GM21786 (cell line): ENCODE results near the gene MCF2L.
"Not testable (repeated sequence)": the region's sequence is repeated elsewhere in the genome, so short reads cannot be mapped to it uniquely, and the experiment has no call there.

Experiments used
- ATAC-seq: cut with Tn5 transposase; IDR thresholded peaks from one replicate; pipeline ENCODE4 v1.9.1; 2021; ENCODE audit not compliant: unreplicated experiment

MCF2L gene

GRCh38 chr13:113063091-113063491, 94.1 kb downstream of the MCF2L start:
- ATAC-seq: no peak

GRCh38 chr13:113064000-113064533, 95.1 kb downstream of the MCF2L start:
- no peak for ATAC-seq

GRCh38 chr13:113064534-113065405, 95.8 kb downstream of the MCF2L start:
- ATAC-seq: no peak

- ATAC-seq: no peak
Measured at GRCh38 chr13:113065406-113066141, 96.6 kb downstream of the MCF2L start.

- ATAC-seq: no peak
Measured at GRCh38 chr13:113066142-113066455, 97.1 kb downstream of the MCF2L start.

GRCh38 chr13:113066746-113067145, 97.7 kb downstream of the MCF2L start:
- no peak for ATAC-seq

- no peak for ATAC-seq
Measured at GRCh38 chr13:113069861-113070805, 101.1 kb downstream of the MCF2L start.

GRCh38 chr13:113070855-113071254, 101.8 kb downstream of the MCF2L start:
- ATAC-seq: no peak

- ATAC-seq: no peak
Measured at GRCh38 chr13:113072376-113072775, 103.4 kb downstream of the MCF2L start.

GRCh38 chr13:113073942-113074341, 104.9 kb downstream of the MCF2L start:
- no peak for ATAC-seq

- ATAC-seq: no peak
Measured at GRCh38 chr13:113074401-113074800, 105.4 kb downstream of the MCF2L start.

- ATAC-seq: no peak
Measured at GRCh38 chr13:113074876-113075275, 105.9 kb downstream of the MCF2L start.

- no peak for ATAC-seq
Measured at GRCh38 chr13:113075711-113076110, 106.7 kb downstream of the MCF2L start.

- ATAC-seq: no peak
Measured at GRCh38 chr13:113076681-113077401, 107.8 kb downstream of the MCF2L start.

- no peak for ATAC-seq
Measured at GRCh38 chr13:113077566-113077952, 108.5 kb downstream of the MCF2L start.

GRCh38 chr13:113077953-113078901, 109.2 kb downstream of the MCF2L start:
- no peak for ATAC-seq

GRCh38 chr13:113078902-113079780, 110.1 kb downstream of the MCF2L start:
- no peak for ATAC-seq

- ATAC-seq: not testable (repeated sequence)
Measured at GRCh38 chr13:113079781-113080080, 110.7 kb downstream of the MCF2L start.
